ENCODE data around the gene TPSG1.

The TPSG1 gene

GRCh38 chr16:1175566-1176279 is 49.3 kb downstream of the TPSG1 start:
- Mint-ChIP-seq H3K4me3 (no peak overlapping the region), H3K27ac (peak overlapping the region in 2 of 3 experiments; percentile 71 to 84), H3K9me3 (no peaks in the 10 kb centered on the region), H3K4me1 (peaks cover 6% of the 10 kb centered on the region), H3K36me3 (ENCODE audit: low read depth) (peaks cover 4% of the 10 kb centered on the region), H3K27me3 (ENCODE audit: low read depth) (no peaks in the 10 kb centered on the region)
- TF ChIP-seq CTCF (IDR thresholded peaks at IDR 0.05; ENCODE audit: unreplicated experiment in 3 of 3), result no peak

GRCh38 chr16:1174477-1175357 is 50.4 kb downstream of the TPSG1 start:
- Mint-ChIP-seq H3K27me3 (ENCODE audit: low read depth) (no peaks in the 10 kb centered on the region), H3K27ac (no peak overlapping the region), H3K4me1 (peaks cover 6% of the 10 kb centered on the region), H3K36me3 (ENCODE audit: low read depth) (peaks cover 4% of the 10 kb centered on the region), H3K4me3 (no peak overlapping the region), H3K9me3 (no peaks in the 10 kb centered on the region)
- TF ChIP-seq CTCF (IDR thresholded peaks at IDR 0.05; ENCODE audit: unreplicated experiment in 3 of 3), result no peak

- TF ChIP-seq CTCF (IDR thresholded peaks at IDR 0.05; ENCODE audit: unreplicated experiment in 3 of 3), result no peak
- H3K27me3 Mint-ChIP-seq (ENCODE audit: low read depth), result no peaks in the 10 kb centered on the region
- no peak overlapping the region for H3K4me3 Mint-ChIP-seq
- peaks cover 6% of the 10 kb centered on the region for H3K4me1 Mint-ChIP-seq
- H3K27ac Mint-ChIP-seq, result no peak overlapping the region
- H3K9me3 Mint-ChIP-seq, result no peaks in the 10 kb centered on the region
- peaks cover 4% of the 10 kb centered on the region for H3K36me3 Mint-ChIP-seq (ENCODE audit: low read depth)
These were observed 51.1 kb downstream of the TPSG1 start for GRCh38 chr16:1173788-1174451.

- no peak overlapping the region for H3K4me3 Mint-ChIP-seq
- H3K27ac Mint-ChIP-seq, result no peak overlapping the region
- TF ChIP-seq CTCF (IDR thresholded peaks at IDR 0.05; ENCODE audit: unreplicated experiment in 3 of 3), result no peak
- H3K4me1 Mint-ChIP-seq, result peaks cover 6% of the 10 kb centered on the region
- H3K9me3 Mint-ChIP-seq, result no peaks in the 10 kb centered on the region
- H3K36me3 Mint-ChIP-seq (ENCODE audit: low read depth), result peaks cover 4% of the 10 kb centered on the region
- H3K27me3 Mint-ChIP-seq (ENCODE audit: low read depth), result no peaks in the 10 kb centered on the region
These were observed 52.4 kb downstream of the TPSG1 start for GRCh38 chr16:1172651-1173050.

GRCh38 chr16:1171854-1172428 is 53.1 kb downstream of the TPSG1 start:
- no peak overlapping the region for H3K4me3 Mint-ChIP-seq
- H3K27ac Mint-ChIP-seq, result no peak overlapping the region
- H3K27me3 Mint-ChIP-seq (ENCODE audit: low read depth), result no peaks in the 10 kb centered on the region
- TF ChIP-seq CTCF (IDR thresholded peaks at IDR 0.05; ENCODE audit: unreplicated experiment in 3 of 3), result no peak
- peaks cover 4% of the 10 kb centered on the region for H3K36me3 Mint-ChIP-seq (ENCODE audit: low read depth)
- H3K4me1 Mint-ChIP-seq, result peaks cover 6% of the 10 kb centered on the region
- no peaks in the 10 kb centered on the region for H3K9me3 Mint-ChIP-seq
